Hepatocyte (in vitro differentiated cells): ENCODE data around the gene CCT3. TPM values are rescaled to one million over a fixed set of nuclear protein-coding genes. Genes with fewer than 3 reads are reported as not detected.

Experiments
- DNase-seq: peaks from one replicate; pipeline ENCODE4 v3.0.0-alpha.2; 2016; ENCODE audit warnings: low spot score
- H2AFZ ChIP-seq: fragments of 200-600 bp; sonication (generic); 2 replicates; pipeline ENCODE4 v1.6.0; 2016; ENCODE audit warnings: antibody characterized with exemption, mild to moderate bottlenecking
- H3K27ac ChIP-seq: fragments of 200-600 bp; sonication (generic); 2 replicates; pipeline ENCODE4 v1.5.1; 2016; ENCODE audit warnings: mild to moderate bottlenecking
- H3K27me3 ChIP-seq: fragments of 200-600 bp; sonication (generic); 2 replicates; pipeline ENCODE4 v1.6.1; 2016
- H3K36me3 ChIP-seq: fragments of 200-600 bp; sonication (generic); replicated peaks from 2 replicates; pipeline ENCODE4 v1.5.1; 2016; ENCODE audit warnings: low read depth; ENCODE audit not compliant: insufficient read depth
- H3K4me1 ChIP-seq: fragments of 200-600 bp; sonication (generic); 2 replicates; pipeline ENCODE4 v1.5.1; 2016; ENCODE audit warnings: mild to moderate bottlenecking, moderate library complexity; ENCODE audit not compliant: insufficient read depth
- H3K4me2 ChIP-seq: fragments of 200-600 bp; sonication (generic); 2 replicates; pipeline ENCODE4 v1.6.0; 2016
- H3K4me3 ChIP-seq: fragments of 200-600 bp; sonication (generic); 2 replicates; pipeline ENCODE4 v1.5.1; 2016; ENCODE audit warnings: mild to moderate bottlenecking
- H3K79me2 ChIP-seq: fragments of 200-600 bp; sonication (generic); 2 replicates; pipeline ENCODE4 v1.6.0; 2017; ENCODE audit warnings: mild to moderate bottlenecking
- H3K9me2 ChIP-seq: fragments of 200-600 bp; sonication (generic); replicated peaks from 2 replicates; pipeline ENCODE4 v1.6.0; 2017; ENCODE audit warnings: mild to moderate bottlenecking; ENCODE audit not compliant: insufficient read depth
- H3K9me3 ChIP-seq: fragments of 200-600 bp; sonication (generic); 2 replicates; pipeline ENCODE4 v1.5.1; 2016; ENCODE audit warnings: low read depth, mild to moderate bottlenecking
- H4K20me1 ChIP-seq: fragments of 200-600 bp; sonication (generic); 2 replicates; pipeline ENCODE4 v1.6.0; 2016; ENCODE audit warnings: mild to moderate bottlenecking; ENCODE audit not compliant: insufficient read depth, poor library complexity, severe bottlenecking
- CTCF ChIP-seq: fragments of 200-600 bp; sonication (generic); IDR thresholded peaks from 2 replicates; pipeline ENCODE4 v1.5.1; 2016; ENCODE audit warnings: antibody characterized with exemption, mild to moderate bottlenecking; ENCODE audit not compliant: poor library complexity
- EZH2 ChIP-seq: fragments of 200-600 bp; sonication (generic); IDR thresholded peaks from 2 replicates; pipeline ENCODE4 v1.6.1; 2016; ENCODE audit warnings: antibody characterized with exemption, mild to moderate bottlenecking, borderline replicate concordance
- EZH2phosphoT487 ChIP-seq: fragments of 200-600 bp; sonication (generic); IDR thresholded peaks from one replicate; pipeline ENCODE4 v1.6.1; 2018; ENCODE audit warnings: antibody characterized with exemption, mild to moderate bottlenecking, low read depth, moderate library complexity; ENCODE audit not compliant: unreplicated experiment, severe bottlenecking
- WGBS: methylation state at CpG from one replicate; pipeline ENCODE4 v1.1.6; 2016; ENCODE audit warnings: low lambda C conversion rate; ENCODE audit errors: missing lambda C conversion rate; 5-methylcytosine and 5-hydroxymethylcytosine counted together
- polyA plus RNA-seq: library from polyadenylated mRNA; unstranded; fragments of >200 nt; fragmentation: Nextera tagmentation; extraction: Ambion mirVana; gene quantifications from 2 replicates; pipeline ENCODE4 v1.2.1, GENCODE V29; 2016
- total RNA-seq: library from RNA; depleted of rRNA; stranded (reverse); fragments of >200 nt; gene quantifications from 2 replicates; pipeline ENCODE4 v1.2.3, GENCODE V29; 2014

Gene CCT3
- total and polyA plus RNA-seq, 2 experiments from 2014 or later: 212 to 251 TPM

GRCh38 chr1:156386134-156386901 lies 48.2 kb upstream of the CCT3 start:
- Histone ChIP-seq H3K79me2 (no peaks in the 10 kb centered on the region), H3K27ac (no peak overlapping the region), H3K4me3 (no peak overlapping the region), H3K9me3 (no peaks in the 10 kb centered on the region), H4K20me1 (no peaks in the 10 kb centered on the region), H2AFZ (no peak overlapping the region), H3K36me3 (no peaks in the 10 kb centered on the region), H3K9me2 (no peaks in the 10 kb centered on the region), H3K4me1 (no peaks in the 10 kb centered on the region), H3K4me2 (no peak overlapping the region), H3K27me3 (peaks cover 47% of the 10 kb centered on the region)
- WGBS: 87% methylated on average over 6 of the region's 6 CpGs
- no peak for DNase-seq
- TF ChIP-seq EZH2phosphoT487 (no peak), CTCF (no peak)

- Histone ChIP-seq H3K4me3 (no peak overlapping the region), H3K27ac (no peak overlapping the region), H3K4me2 (no peak overlapping the region), H3K27me3 (peaks cover 40% of the 10 kb centered on the region), H3K9me3 (no peaks in the 10 kb centered on the region), H3K79me2 (no peaks in the 10 kb centered on the region), H3K4me1 (no peaks in the 10 kb centered on the region), H2AFZ (no peak overlapping the region), H4K20me1 (no peaks in the 10 kb centered on the region), H3K9me2 (no peaks in the 10 kb centered on the region), H3K36me3 (no peaks in the 10 kb centered on the region)
- no peak for TF ChIP-seq EZH2phosphoT487
- TF ChIP-seq CTCF: peak; percentile 97
- 22% methylated on average over 9 of the region's 9 CpGs for WGBS
- peak; percentile 85 for DNase-seq
These were observed 47.5 kb upstream of the CCT3 start for GRCh38 chr1:156385534-156386031.

- H3K9me3 ChIP-seq: no peaks in the 10 kb centered on the region
- H3K27ac ChIP-seq: no peak overlapping the region
- H3K4me3 ChIP-seq: no peak overlapping the region
- no peak for DNase-seq
- TF ChIP-seq EZH2phosphoT487: no peak
- TF ChIP-seq EZH2: no peak
- no peak for TF ChIP-seq CTCF
- no peak overlapping the region for H3K4me2 ChIP-seq
- H3K9me2 ChIP-seq: no peaks in the 10 kb centered on the region
- peaks cover 32% of the 10 kb centered on the region for H3K27me3 ChIP-seq
- H3K79me2 ChIP-seq: no peaks in the 10 kb centered on the region
- 90% methylated on average over 5 of the region's 5 CpGs for WGBS
- H3K4me1 ChIP-seq: peaks cover 2% of the 10 kb centered on the region
- no peaks in the 10 kb centered on the region for H3K36me3 ChIP-seq
- H2AFZ ChIP-seq: no peak overlapping the region
- no peaks in the 10 kb centered on the region for H4K20me1 ChIP-seq
These were observed 46.6 kb upstream of the CCT3 start for GRCh38 chr1:156384658-156385057.
